ENCODE data around the gene ZSWIM7.

- no peak for TF ChIP-seq EZH2 (IDR thresholded peaks at IDR 0.05; ENCODE audit: insufficient read depth, poor library complexity, severe bottlenecking)
- TF ChIP-seq EZH2phosphoT487 (IDR thresholded peaks at IDR 0.05; ENCODE audit: insufficient read depth, low read depth): no peak
Measured at GRCh38 chr17:15999974-16000827, 697 bp upstream of the ZSWIM7 start.
